ENCODE data around the gene PTPRJ.

GRCh38 chr11:48098024-48098423, 117.7 kb downstream of the PTPRJ start:
- TF ChIP-seq CTCF (IDR thresholded peaks at IDR 0.05; ENCODE audit: low read depth, low read length) (no peak), MAX (IDR thresholded peaks at IDR 0.05; ENCODE audit: low read depth, low read length) (no peak), POLR2A (IDR thresholded peaks at IDR 0.05; ENCODE audit: extremely low read depth, insufficient read length) (no peak)
